ENCODE results near the gene MTO1. TPM values are rescaled to one million over a fixed set of nuclear protein-coding genes. Genes with fewer than 3 reads are reported as not detected.
A peak's percentile ranks its signal among the peaks of the same experiment; 100 is the strongest.

MTO1 gene
- polyA plus RNA-seq, 3 donors: 8.0 to 22.8 (median 14.4) TPM

DNA sequence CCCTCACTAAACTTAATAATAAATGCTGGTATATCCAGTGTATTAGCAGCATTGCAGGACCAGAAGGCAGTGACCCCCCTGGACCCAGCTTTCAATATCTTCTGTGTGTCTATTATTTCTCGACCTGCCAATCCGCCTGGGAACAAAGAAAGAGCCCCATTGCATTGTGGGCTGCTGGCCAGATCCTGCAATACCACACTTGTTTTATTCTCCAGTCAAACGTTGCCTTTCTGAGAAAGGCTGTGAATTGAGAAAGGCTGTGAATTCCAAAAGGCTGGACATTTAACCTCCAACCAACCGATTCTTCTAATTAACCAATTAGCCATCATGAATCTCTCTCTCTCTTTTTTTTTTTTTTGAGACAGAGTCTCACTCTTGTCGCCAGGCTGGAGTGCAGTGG lies 1.5 kb upstream of the MTO1 start:
- H3K4me1 ChIP-seq (ENCODE audit: control insufficient read depth in 1 of 2, insufficient read depth in 2 of 2, low read length in 2 of 2): peaks cover 57 to 70% of the 10 kb centered on the region in 2 donors
- H2AFZ ChIP-seq (ENCODE audit: insufficient read depth, low read depth, low read length, poor library complexity, severe bottlenecking): no peak overlapping the region
- Mint-ChIP-seq H3K36me3 (peaks cover 0 to 3% of the 10 kb centered on the region in 2 donors), H3K27me3 (ENCODE audit: low read depth in 3 of 3) (peaks cover 0 to 2% (median 0%) of the 10 kb centered on the region in 3 donors), H3K4me3 (no peak overlapping the region), H3K9me3 (no peaks in the 10 kb centered on the region), H3K4me1 (peaks cover 52% of the 10 kb centered on the region), H3K27ac (peak overlapping the region; percentile 68 to 87 (median 75))
- H3K9me3 ChIP-seq (replicated peaks in 1 of 2; ENCODE audit: control insufficient read depth in 1 of 2, insufficient read depth in 1 of 2, low read length in 2 of 2): no peaks in the 10 kb centered on the region
- no peaks in the 10 kb centered on the region for H3K27me3 ChIP-seq (ENCODE audit: control insufficient read depth in 2 of 2, insufficient read depth in 2 of 2, low read length in 2 of 2)
- no peak overlapping the region for H3K4me3 ChIP-seq (replicated peaks in 1 of 3; ENCODE audit: low read depth in 2 of 3, low read length in 3 of 3)
- TF ChIP-seq, protein P1, sequence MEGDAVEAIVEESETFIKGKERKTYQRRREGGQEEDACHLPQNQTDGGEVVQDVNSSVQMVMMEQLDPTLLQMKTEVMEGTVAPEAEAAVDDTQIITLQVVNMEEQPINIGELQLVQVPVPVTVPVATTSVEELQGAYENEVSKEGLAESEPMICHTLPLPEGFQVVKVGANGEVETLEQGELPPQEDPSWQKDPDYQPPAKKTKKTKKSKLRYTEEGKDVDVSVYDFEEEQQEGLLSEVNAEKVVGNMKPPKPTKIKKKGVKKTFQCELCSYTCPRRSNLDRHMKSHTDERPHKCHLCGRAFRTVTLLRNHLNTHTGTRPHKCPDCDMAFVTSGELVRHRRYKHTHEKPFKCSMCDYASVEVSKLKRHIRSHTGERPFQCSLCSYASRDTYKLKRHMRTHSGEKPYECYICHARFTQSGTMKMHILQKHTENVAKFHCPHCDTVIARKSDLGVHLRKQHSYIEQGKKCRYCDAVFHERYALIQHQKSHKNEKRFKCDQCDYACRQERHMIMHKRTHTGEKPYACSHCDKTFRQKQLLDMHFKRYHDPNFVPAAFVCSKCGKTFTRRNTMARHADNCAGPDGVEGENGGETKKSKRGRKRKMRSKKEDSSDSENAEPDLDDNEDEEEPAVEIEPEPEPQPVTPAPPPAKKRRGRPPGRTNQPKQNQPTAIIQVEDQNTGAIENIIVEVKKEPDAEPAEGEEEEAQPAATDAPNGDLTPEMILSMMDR (IDR thresholded peaks at IDR 0.05): no peak
- intact Hi-C loops (cut with micrococcal nuclease): loop anchor here (5.0 to 10.0 kb wide), 2 partner anchors 52 to 55 kb away; no protein-coding TSS in a partner anchor
- no peaks in the 10 kb centered on the region for H3K36me3 ChIP-seq (replicated peaks in 1 of 2; ENCODE audit: control insufficient read depth in 1 of 2, insufficient read depth in 2 of 2, low read length in 2 of 2)
- H3K4me2 ChIP-seq (replicated peaks; ENCODE audit: extremely low read depth, low read length, poor library complexity, severe bottlenecking): no peak overlapping the region
- 73% methylated on average over 2 of the region's 5 CpGs for WGBS (ENCODE audit: insufficient coverage)
- H4K20me1 ChIP-seq (ENCODE audit: insufficient read depth, low read length): no peaks in the 10 kb centered on the region
- peak in 1 of 3 donors; percentile 15 for DNase-seq
- peaks cover 69% of the 10 kb centered on the region for H3K79me2 ChIP-seq (ENCODE audit: insufficient read depth, low read length)
- no peak overlapping the region for H3K9ac ChIP-seq (ENCODE audit: insufficient read depth, low read length, poor library complexity, severe bottlenecking)
- no peak overlapping the region for H3K27ac ChIP-seq (ENCODE audit: low read depth in 1 of 2, low read length in 2 of 2)

DNA sequence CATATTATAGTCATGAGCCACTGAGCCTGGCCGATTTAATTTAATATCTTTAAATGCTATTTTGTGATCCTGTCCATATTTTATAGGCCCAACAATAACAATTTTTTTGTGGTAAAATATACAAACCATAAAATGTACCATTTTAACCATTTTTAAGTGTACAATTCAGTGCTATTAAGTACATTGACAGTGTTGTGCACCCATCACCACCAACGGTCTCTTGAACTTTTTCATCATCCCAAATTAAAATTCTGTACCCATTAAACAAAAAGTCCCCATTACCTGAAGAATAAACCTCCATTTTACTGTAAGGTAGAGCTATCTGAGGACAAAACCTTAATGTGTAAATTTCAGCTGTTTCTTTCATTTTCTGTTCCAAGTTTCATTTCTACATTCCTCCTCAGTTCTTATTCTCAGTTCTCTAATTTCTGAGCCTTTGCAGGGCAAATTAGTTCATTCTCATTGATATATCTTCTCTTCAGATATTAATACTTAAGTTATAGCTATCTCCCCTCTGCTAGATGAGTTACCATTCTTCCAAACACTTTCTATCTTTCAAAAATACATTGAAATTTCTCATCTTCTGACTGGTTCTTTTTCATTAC lies 10.3 kb downstream of the MTO1 start:
- Mint-ChIP-seq H3K27ac (peak overlapping the region; percentile 87 to 94 (median 90)), H3K4me1 (peaks cover 23% of the 10 kb centered on the region), H3K36me3 (peaks cover 31 to 75% of the 10 kb centered on the region in 2 donors), H3K9me3 (peaks cover 0 to 2% (median 0%) of the 10 kb centered on the region in 7 donors), H3K27me3 (ENCODE audit: low read depth in 3 of 3) (peaks cover 0 to 2% (median 0%) of the 10 kb centered on the region in 3 donors), H3K4me3 (peak overlapping the region; percentile 61 to 82)
- peak in 2 of 3 donors; percentile 28 to 60 for DNase-seq
- Histone ChIP-seq H3K36me3 (replicated peaks in 1 of 2; ENCODE audit: control insufficient read depth in 1 of 2, insufficient read depth in 2 of 2, low read length in 2 of 2) (peaks cover 54 to 69% of the 10 kb centered on the region in 2 donors), H3K9ac (ENCODE audit: insufficient read depth, low read length, poor library complexity, severe bottlenecking) (peak overlapping the region; percentile 47), H3K27me3 (ENCODE audit: control insufficient read depth in 2 of 2, insufficient read depth in 2 of 2, low read length in 2 of 2) (no peaks in the 10 kb centered on the region), H2AFZ (ENCODE audit: insufficient read depth, low read depth, low read length, poor library complexity, severe bottlenecking) (peak overlapping the region; percentile 55), H3K4me1 (ENCODE audit: control insufficient read depth in 1 of 2, insufficient read depth in 2 of 2, low read length in 2 of 2) (peaks cover 14 to 31% of the 10 kb centered on the region in 2 donors), H3K4me2 (replicated peaks; ENCODE audit: extremely low read depth, low read length, poor library complexity, severe bottlenecking) (peak overlapping the region; percentile 72), H4K20me1 (ENCODE audit: insufficient read depth, low read length) (no peaks in the 10 kb centered on the region), H3K4me3 (replicated peaks in 1 of 3; ENCODE audit: low read depth in 2 of 3, low read length in 3 of 3) (peak overlapping the region; percentile 20 to 68 (median 41)), H3K9me3 (replicated peaks in 1 of 2; ENCODE audit: control insufficient read depth in 1 of 2, insufficient read depth in 1 of 2, low read length in 2 of 2) (no peaks in the 10 kb centered on the region), H3K79me2 (ENCODE audit: insufficient read depth, low read length) (peaks cover 79% of the 10 kb centered on the region), H3K27ac (ENCODE audit: low read depth in 1 of 2, low read length in 2 of 2) (peak overlapping the region; percentile 77 to 84)
- intact Hi-C loops (cut with micrococcal nuclease): no loop called here
- TF ChIP-seq, protein P1 (IDR thresholded peaks at IDR 0.05): no peak
- no CpG with 5 or more reads among the region's 2 CpGs for WGBS (ENCODE audit: insufficient coverage)
